B cell (primary cell): Measurements from ENCODE around the gene MDH2.

Source experiments
- CTCF ChIP-seq: fragments of 200-600 bp; IDR thresholded peaks from one replicate; pipeline ENCODE4 v1.8.0; 2022; ENCODE audit warnings: antibody characterized with exemption, mild to moderate bottlenecking
- EZH2 ChIP-seq: IDR thresholded peaks from 2 replicates; pipeline ENCODE4 v1.6.1; 2012; ENCODE audit warnings: borderline replicate concordance, low read depth, mild to moderate bottlenecking, moderate library complexity, low read length; ENCODE audit not compliant: insufficient read depth, poor library complexity, severe bottlenecking

DNA sequence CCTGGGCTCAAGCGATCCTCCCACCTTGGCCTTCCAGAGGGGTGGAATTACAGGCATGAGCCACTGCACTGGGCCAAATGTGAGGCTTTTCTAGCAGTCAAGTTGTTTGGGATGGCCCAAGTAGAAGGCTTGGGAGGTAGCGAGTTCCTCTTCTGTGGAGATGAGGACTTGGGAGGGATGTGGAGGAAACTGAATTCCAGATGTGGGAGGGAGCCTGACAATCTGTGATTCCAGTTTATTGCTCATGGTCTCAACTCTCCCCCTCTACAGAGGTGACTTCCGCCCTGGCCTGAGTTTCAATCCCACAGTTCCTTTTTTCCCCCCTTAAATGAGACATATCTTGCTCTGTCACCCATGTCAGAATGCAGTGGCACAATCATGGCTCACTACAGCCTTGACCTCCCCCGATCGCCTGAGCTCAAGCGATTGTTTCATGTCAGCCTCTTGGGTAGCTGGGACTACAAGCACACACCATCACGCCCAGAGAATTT is 3.5 kb upstream of the MDH2 start:
- TF ChIP-seq CTCF (no peak), EZH2 (no peak)
